HEK293 (cell line): ENCODE results near the gene OR1E2.

Experiments
- CTCF ChIA-PET: fragments of 350-600 bp; formaldehyde crosslinking; extraction: SDS; loops from one replicate; lab custom pipeline; 2021; ENCODE audit warnings: antibody characterized with exemption; lab: Yijun Ruan, JAX
- POLR2A ChIA-PET: fragments of 300-600 bp; formaldehyde crosslinking; extraction: SDS; loops from one replicate; lab custom pipeline; 2020; ENCODE audit warnings: antibody characterized with exemption, inconsistent platforms; lab: Yijun Ruan, JAX
- H3K27ac ChIP-seq: fragments of 200-500 bp; sonication (Bioruptor generic); 2 replicates; pipeline ENCODE4 v1.5.1; 2014; ENCODE audit warnings: low read depth, low read length, control low read depth, inconsistent platforms; ENCODE audit errors: extremely low read depth
- H3K36me3 ChIP-seq, 2 experiments: fragments of 200-500 bp in 1 of 2; sonication (Bioruptor generic) in 1 of 2; 1 replicate in 1 of 2; 2 replicates in 1 of 2; pipeline ENCODE4 v1.5.1; 2014 to 2017; ENCODE audit warnings: inconsistent platforms in 2 of 2, low read length in 2 of 2; ENCODE audit not compliant: control insufficient read depth in 2 of 2, insufficient read depth in 1 of 2
- H3K4me1 ChIP-seq: fragments of 200-500 bp; sonication (Bioruptor generic); 2 replicates; pipeline ENCODE4 v1.5.1; 2014; ENCODE audit warnings: mild to moderate bottlenecking, low read length, inconsistent platforms; ENCODE audit not compliant: control insufficient read depth, insufficient read depth
- H3K4me3 ChIP-seq: 2 replicates; pipeline ENCODE4 v1.5.1; 2011; ENCODE audit warnings: low read depth, mild to moderate bottlenecking, control low read depth, low read length, moderate library complexity
- H3K9me3 ChIP-seq: fragments of 200-500 bp; sonication (Bioruptor generic); 2 replicates; pipeline ENCODE4 v1.5.1; 2014; ENCODE audit warnings: low read depth, low read length, inconsistent platforms; ENCODE audit not compliant: control insufficient read depth, insufficient read depth
- GLI2 ChIP-seq: fragments of 450-650 bp; formaldehyde crosslinking; IDR thresholded peaks from 2 replicates; pipeline ENCODE4; 2017; ENCODE audit warnings: missing biosample characterization, missing genetic modification characterization, low read depth, borderline replicate concordance
- GLIS1 ChIP-seq: fragments of 450-650 bp; formaldehyde crosslinking; IDR thresholded peaks from 2 replicates; pipeline ENCODE4 v1.5.1; 2016; ENCODE audit warnings: missing biosample characterization, missing genetic modification characterization
- HOXC10 ChIP-seq: sonication (generic); formaldehyde crosslinking; IDR thresholded peaks from 2 replicates; pipeline ENCODE4 v1.8.1; 2023; ENCODE audit warnings: mild to moderate bottlenecking, missing genetic modification reagents
- PRDM10 ChIP-seq: fragments of 450-650 bp; formaldehyde crosslinking; IDR thresholded peaks from 2 replicates; pipeline ENCODE4 v1.5.1; 2016; ENCODE audit warnings: missing biosample characterization, missing genetic modification characterization
- RBAK ChIP-seq: fragments of 450-650 bp; formaldehyde crosslinking; IDR thresholded peaks from 2 replicates; pipeline ENCODE4 v1.5.1; 2016; ENCODE audit warnings: missing biosample characterization, missing genetic modification characterization
- SP3 ChIP-seq: fragments of 450-650 bp; formaldehyde crosslinking; IDR thresholded peaks from 2 replicates; pipeline ENCODE4 v1.5.1; 2016; ENCODE audit warnings: missing biosample characterization, missing genetic modification characterization
- TRIM28 ChIP-seq: IDR thresholded peaks from 2 replicates; pipeline ENCODE4 v1.6.1; 2011; ENCODE audit warnings: low read length, control low read depth, borderline replicate concordance
- ZBTB8A ChIP-seq: fragments of 450-650 bp; formaldehyde crosslinking; IDR thresholded peaks from 2 replicates; pipeline ENCODE4 v1.5.1; 2016; ENCODE audit warnings: missing biosample characterization, missing genetic modification characterization
- ZNF175 ChIP-seq: fragments of 450-650 bp; formaldehyde crosslinking; IDR thresholded peaks from 2 replicates; pipeline ENCODE4 v1.5.1; 2016; ENCODE audit warnings: missing biosample characterization, missing genetic modification characterization
- ZNF26 ChIP-seq: fragments of 450-650 bp; formaldehyde crosslinking; IDR thresholded peaks from 2 replicates; pipeline ENCODE4 v1.5.1; 2016; ENCODE audit warnings: missing biosample characterization, missing genetic modification characterization
- ZNF433 ChIP-seq: fragments of 450-650 bp; formaldehyde crosslinking; IDR thresholded peaks from 2 replicates; pipeline ENCODE4 v1.5.1; 2016; ENCODE audit warnings: missing biosample characterization, missing genetic modification characterization, low read depth
- ZNF473 ChIP-seq: fragments of 450-650 bp; formaldehyde crosslinking; IDR thresholded peaks from 2 replicates; pipeline ENCODE4 v1.5.1; 2017; ENCODE audit warnings: missing biosample characterization, missing genetic modification characterization
- ZNF544 ChIP-seq: fragments of 450-650 bp; formaldehyde crosslinking; IDR thresholded peaks from 2 replicates; pipeline ENCODE4 v1.5.0; 2017; ENCODE audit warnings: missing biosample characterization, missing genetic modification characterization
- ZNF561 ChIP-seq: fragments of 450-650 bp; IDR thresholded peaks from 2 replicates; pipeline ENCODE4 v1.5.1; 2018; ENCODE audit warnings: missing biosample characterization, missing genetic modification characterization, borderline replicate concordance
- ZNF654 ChIP-seq: fragments of 450-650 bp; formaldehyde crosslinking; IDR thresholded peaks from 2 replicates; pipeline ENCODE4 v1.5.1; 2016; ENCODE audit warnings: low read depth, missing biosample characterization, missing genetic modification characterization
- ZNF768 ChIP-seq: fragments of 450-650 bp; formaldehyde crosslinking; IDR thresholded peaks from 2 replicates; pipeline ENCODE4 v1.5.1; 2018; ENCODE audit warnings: missing biosample characterization, mild to moderate bottlenecking, missing genetic modification characterization
- ZSCAN16 ChIP-seq: fragments of 450-650 bp; formaldehyde crosslinking; IDR thresholded peaks from 2 replicates; pipeline ENCODE4 v1.5.1; 2016; ENCODE audit warnings: missing biosample characterization, missing genetic modification characterization
- ZSCAN23 ChIP-seq: fragments of 450-650 bp; formaldehyde crosslinking; IDR thresholded peaks from 2 replicates; pipeline ENCODE4 v1.5.1; 2016; ENCODE audit warnings: missing biosample characterization, missing genetic modification characterization

OR1E2 gene

DNA sequence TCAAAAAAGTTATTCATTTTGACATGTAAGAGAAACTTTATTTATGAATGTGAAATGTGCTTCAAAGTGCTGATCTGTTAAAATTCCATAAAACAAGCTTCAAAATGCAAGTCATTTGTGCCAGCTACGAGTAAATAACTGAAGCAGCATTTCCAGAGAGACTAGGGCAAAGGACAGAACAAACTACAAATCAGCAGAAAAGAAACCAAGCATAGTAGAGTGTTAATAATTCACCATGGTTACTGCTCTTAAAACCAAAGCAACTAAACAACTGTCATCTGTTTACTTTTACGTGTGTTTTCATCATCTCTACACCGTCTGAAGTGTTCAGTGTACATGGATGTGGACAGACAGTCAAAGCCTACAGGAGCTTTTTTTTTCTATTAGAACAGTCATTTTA, 40.6 kb upstream of the OR1E2 start (continued):
- TF ChIP-seq ZNF26 (tag by site-specific recombination) (no peak), ZNF561 (tag by site-specific recombination) (no peak), ZNF544 (no peak), TRIM28 (no peak), ZSCAN23 (no peak), ZNF433 (tag by site-specific recombination) (no peak), ZNF654 (tag by site-specific recombination) (no peak), ZBTB8A (tag by site-specific recombination) (no peak), GLIS1 (no peak)
- TF ChIP-seq, all 188 proteins: peak for 0

DNA sequence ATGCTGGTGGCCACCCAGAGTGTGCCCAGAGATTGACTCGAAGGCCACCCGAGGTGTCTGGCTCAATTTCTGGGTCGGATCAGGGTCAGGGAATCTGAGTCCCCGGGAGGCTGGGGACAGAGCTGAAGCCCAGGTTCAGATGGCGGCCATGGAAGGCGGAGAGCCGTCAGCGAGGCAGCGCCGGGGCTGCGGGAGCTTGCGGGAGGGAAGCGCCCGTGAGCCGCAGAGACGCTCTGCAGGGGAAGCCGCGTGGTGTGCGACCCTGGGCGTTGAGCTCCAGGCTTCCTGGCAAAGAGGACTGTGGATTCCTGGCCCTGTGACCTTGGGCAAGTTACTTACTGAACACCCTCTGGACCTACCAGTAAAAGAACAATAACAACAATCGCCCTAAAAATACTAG, 38.5 kb upstream of the OR1E2 start:
- no peak for TF ChIP-seq ZNF768 (tag by site-specific recombination)
- TF ChIP-seq RBAK, result no peak
- no peak for TF ChIP-seq HOXC10 (CRISPR knock-in tag)
- TF ChIP-seq PRDM10 (tag by site-specific recombination), result no peak
- TF ChIP-seq GLI2 (tag by site-specific recombination), result no peak
- TF ChIP-seq SP3 (tag by site-specific recombination), result no peak
- TF ChIP-seq ZNF175 (tag by site-specific recombination), result no peak
- no peak for TF ChIP-seq ZNF473 (tag by site-specific recombination)
- ChIA-PET POLR2A (no interaction called here), CTCF (interaction anchor here (0.7 kb wide), 1 partner anchor 214 kb away, joined by 3 read pairs; no protein-coding TSS in a partner anchor)
- H3K4me3 ChIP-seq, result no peak overlapping the region
- H3K27ac ChIP-seq, result no peak overlapping the region
- H3K4me1 ChIP-seq, result no peaks in the 10 kb centered on the region
- H3K36me3 ChIP-seq, result no peaks in the 10 kb centered on the region
- H3K9me3 ChIP-seq, result no peaks in the 10 kb centered on the region

DNA sequence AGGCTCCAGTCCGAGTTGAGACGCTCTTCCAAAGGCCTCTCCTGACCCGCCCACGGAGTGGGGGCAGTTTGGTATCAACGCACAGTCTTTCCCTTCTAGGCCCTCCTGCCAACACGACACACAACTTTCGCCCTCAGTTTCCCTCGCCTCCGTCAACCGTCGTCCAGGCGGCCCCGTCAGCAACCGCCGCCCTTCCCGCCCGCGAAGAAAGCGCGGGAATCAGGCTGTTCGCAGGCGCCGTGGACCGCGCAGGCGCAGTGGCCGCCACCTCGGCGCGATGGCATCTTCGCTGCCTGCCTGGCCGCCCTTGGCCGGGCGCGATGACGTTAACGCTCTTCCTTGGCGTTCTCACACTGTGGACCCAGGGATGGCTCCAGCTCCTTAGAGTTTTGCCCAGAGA, 38.0 kb upstream of the OR1E2 start, which contains the start of gene SPATA22:
Gene SPATA22, minus strand, starts transcription at position 221 of the 400 bp plus-strand sequence. CDS start 2,494 bp downstream, outside the sequence.
- ChIA-PET POLR2A (no interaction called here), CTCF (interaction anchor here (0.7 kb wide), 1 partner anchor 213 kb away, joined by 3 read pairs; no protein-coding TSS in a partner anchor)
- no peak within 1 kb of the TSS for H3K4me3 ChIP-seq
- H3K4me1 ChIP-seq, result no peaks in the 10 kb centered on the region
- H3K9me3 ChIP-seq, result no peaks in the 10 kb centered on the region
- no peak for TF ChIP-seq ZSCAN16 (tag by site-specific recombination)
- H3K36me3 ChIP-seq, result no peaks in the 10 kb centered on the region
- H3K27ac ChIP-seq, result no peak within 1 kb of the TSS
